NCI-H526 (cell line): Measurements from ENCODE around the gene TRMT11.
"Not testable (repeated sequence)": the region's sequence is repeated elsewhere in the genome, so short reads cannot be mapped to it uniquely, and the experiment has no call there.

Experiments used
- DNase-seq, 2 experiments: peaks; one replicate each; lab custom pipeline; 2025; lab: John Stamatoyannopoulos, UW

Gene TRMT11

DNA sequence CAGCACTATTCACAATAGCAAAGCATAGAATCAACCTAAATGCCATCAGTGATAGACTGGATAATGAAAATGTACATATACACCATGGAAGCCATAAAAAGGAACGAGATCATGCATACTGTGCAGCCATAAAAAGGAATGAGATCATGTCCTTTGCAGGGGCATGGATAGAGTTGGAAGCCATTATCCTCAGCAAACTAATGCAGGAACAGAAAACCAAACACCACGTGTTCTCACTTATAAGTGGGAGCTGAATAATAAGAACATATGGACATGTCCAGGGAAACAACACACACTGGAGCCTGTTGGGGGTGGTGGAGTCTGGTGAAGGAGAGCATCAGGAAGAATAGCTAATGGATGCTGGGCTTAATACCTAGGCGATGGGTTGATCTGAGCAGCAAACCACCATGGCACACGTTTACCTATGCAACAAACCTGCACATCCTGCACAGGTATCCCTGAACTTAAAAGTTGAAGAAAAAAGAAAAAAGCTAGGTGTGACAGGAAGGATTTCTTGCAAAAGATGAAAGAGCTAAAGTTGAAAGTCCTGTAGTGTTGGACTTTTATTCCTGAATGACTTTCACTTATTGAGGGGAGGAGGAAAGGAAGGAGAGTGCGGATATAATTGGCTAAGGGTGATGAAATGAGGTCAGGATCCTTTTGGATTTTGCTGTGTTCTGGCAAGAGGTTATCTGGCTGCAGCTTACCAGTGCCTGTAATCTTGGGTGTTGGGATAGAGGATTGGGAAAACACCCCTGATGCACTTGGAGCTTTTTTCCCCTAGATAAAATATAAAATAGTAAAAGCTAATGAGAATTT is 8.5 kb downstream of the TRMT11 start:
- no peak for DNase-seq

DNA sequence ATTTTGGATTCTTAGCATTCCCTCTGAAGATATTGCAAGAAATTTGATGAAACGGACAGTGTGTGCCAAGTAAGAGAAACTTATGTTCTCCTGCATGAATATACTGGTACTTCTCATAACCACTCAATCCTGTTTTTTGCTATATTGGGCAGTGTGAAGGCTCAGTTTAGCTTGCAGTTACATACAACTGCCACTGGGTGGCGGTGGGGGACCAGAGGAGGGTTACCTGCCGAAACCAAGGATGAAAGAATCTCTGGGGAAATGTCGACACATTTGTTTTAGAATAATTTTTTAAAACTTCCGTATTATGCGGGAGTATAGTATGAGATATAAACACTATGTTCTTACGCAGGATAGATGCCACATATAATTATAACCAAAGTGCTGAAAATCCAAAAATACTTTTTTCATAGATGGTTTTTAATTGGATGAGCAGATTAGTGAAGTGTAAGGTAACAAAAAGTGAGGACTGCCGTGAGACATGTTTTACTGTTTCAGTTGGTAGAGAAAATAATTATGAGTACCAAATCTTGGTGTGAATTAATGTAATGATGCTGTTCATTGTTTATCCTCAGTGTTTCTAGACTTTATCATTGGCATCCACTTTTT is 9.7 kb downstream of the TRMT11 start:
- peak; percentile 60 to 80 for DNase-seq

DNA sequence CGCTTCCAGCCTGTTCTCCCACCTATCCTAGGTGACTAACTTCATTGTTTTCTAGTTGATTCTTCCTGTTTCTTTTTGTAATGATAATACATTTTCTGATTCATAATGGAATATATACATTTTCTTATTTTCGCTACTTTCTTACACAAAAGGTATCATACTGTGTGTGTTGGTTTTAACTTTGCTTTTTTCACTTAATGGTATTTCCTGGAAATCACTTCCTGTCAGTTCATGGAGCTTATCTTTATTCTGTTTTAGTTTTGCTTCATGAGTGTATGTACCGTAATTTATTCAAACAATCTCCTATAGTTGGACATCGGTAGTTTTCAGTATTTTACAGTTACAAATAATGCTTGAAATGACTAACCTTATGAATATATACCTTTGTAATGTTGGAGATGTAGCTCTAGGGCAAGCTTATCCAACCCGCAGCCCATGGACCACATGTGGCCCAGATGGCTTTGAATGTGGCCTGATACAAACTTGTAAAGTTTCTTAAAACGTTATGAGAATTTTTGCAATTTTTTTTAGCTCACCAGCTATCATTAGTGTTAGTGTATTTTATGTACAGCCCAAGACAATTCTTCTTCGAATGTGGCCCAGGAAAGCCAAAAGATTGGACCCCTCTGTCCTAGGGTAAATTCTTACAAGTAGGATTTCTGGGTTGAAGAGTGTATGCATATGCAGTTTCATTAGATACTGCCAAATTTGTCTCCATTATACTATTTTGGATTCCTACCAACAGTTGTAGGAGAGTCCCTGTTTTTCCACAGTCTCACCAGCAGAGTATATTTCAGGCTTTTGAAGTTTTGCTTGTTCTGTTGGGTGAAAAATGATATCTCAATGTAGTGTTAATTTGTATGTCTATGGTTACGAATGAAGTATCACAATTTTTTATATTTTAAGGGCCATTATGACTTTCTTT is 16.7 kb downstream of the TRMT11 start:
- no peak for DNase-seq

DNA sequence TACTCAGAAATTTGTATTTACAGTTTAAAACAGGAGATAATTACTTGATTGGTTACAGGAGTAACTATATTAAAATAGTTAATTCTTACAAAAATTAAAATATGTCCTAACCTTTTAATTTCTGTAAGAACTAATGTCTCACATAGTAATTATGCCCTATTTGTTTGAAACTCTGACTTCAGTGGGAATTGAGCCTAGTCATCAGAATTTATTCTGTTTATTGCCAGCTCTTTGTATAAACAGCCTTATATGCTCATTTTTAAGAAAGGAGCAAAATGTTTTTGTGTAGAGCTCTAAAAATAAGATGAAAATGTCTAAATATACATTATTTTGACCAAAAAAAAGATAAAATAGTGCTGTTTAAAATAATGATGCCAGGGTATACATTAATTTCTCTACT is 21.5 kb downstream of the TRMT11 start:
- no peak for DNase-seq

DNA sequence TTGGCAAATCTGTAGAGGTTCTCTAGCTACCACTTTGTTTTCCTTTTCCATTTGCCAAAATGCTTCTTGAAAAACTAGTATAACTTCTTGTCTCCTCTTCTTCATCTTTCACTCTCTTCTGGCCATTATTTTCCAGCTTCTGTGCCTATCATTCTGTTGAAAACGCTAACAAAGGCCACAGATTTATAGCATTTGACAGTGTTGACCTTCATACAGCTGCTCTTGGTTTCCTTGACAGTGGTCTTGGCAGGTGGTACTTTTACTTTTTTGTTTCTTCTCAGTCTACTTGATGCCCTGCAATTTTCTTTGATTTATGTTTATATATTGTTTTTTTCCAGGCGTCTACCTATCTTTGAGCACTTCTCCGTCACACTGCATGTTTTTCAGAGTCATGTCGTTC is 23.7 kb downstream of the TRMT11 start:
- no peak for DNase-seq

DNA sequence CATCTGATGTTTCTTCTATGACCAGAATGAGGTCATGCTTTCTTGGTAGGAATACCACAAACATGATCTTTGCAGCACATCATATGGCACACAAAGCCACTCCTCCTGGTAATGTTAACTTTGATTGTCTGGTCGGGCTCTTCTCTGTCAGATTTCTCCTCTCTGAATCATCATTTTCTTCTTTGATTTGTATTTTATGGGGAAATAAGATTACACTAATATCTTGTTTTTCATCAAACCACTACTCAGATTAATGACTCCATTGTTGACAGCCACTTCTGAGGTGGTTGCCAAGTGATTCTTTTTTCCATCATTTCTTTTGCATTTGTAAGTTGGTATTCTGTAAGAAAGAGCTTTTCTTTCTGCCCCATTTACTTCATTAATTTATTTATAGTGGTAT is 29.5 kb downstream of the TRMT11 start:
- DNase-seq = no peak

DNA sequence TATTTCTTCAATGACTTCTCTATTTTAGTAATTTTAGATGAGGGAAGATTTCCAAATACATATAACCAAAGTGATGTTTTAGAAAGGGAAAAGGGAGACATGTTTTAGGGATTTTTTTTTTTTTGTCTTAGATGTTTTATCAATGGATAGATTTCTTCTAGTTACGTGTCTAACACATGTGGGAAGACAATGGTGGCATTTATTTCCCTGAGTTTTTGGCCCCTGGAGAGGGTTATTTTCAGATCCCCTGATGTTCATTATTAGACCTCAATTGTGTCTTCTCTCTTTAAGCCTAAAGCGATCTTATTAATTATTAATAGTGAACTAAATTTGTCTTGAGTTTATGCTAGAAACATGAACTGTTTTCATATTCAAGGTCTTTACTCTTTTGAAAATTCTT is 30.3 kb downstream of the TRMT11 start:
- DNase-seq = no peak

DNA sequence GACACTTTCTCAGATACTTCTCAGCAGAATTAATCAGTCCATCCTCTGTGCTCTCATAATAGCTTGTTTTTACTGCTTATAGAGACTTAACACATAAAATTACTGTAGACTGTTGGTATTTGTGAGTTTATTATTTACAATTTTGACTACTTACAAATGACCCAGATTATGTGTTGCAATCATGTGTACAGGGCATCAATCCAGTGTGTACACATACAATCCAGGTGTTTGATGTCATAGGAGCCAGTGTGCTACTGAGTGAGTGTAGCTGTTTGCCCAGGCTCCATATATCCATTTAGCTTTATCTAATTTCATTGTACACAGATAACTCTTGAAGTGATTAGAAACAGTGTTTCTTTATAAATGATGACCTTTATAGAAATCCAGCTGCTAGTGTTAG is 31.3 kb downstream of the TRMT11 start:
- no peak for DNase-seq

DNA sequence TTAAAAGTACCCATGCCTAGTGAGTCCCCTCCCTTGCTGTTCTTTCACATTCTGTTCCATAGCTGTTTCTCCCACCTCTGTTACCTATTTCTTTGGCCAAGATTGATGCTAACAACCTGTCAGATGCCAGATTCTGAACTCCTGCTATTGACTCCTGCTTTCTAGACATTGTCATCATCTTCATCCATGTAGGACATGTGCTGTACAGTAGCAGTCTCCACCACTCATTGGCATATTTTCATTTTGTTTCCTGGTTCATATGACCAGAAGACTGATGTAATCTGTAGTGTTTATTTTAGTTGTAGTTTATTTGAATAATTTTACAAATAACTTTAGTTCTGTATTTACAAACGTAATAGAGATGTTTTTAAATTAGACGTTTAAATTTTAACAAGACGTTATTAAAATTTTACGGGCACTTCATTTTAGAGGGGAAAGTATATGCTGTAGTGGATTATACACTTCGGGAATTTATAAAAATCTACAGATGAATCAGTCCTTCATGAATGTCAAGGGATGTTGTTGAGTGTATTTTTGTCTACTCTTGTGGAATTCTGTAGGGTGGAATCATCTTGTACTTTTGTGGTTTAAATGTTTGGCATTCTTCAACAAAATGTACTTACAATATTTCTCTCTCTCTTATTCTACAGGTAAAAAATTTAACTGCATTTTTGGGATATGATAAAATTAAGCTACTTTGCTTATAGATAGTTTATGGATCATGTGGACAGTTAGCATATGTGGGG is 34.1 kb downstream of the TRMT11 start:
- DNase-seq = no peak

DNA sequence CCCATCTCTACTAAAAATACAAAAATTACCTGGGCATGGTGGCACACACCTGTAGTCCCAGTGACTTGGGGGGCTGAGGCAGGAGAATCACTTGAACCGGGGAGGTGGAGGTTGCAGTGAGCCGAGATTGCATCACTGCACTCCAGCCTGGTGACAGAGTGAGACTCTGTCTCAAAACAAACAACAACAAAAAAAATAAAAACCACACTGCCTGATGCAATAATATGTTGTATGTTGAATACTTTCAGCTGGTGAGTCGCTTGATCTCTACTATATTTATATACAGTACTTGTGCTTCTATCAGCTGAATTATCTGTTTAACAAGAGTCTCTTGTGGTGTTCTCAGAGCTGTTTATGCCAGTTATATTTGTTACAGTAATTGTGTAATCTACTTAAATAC is 37.1 kb downstream of the TRMT11 start:
- not testable (repeated sequence) for DNase-seq

DNA sequence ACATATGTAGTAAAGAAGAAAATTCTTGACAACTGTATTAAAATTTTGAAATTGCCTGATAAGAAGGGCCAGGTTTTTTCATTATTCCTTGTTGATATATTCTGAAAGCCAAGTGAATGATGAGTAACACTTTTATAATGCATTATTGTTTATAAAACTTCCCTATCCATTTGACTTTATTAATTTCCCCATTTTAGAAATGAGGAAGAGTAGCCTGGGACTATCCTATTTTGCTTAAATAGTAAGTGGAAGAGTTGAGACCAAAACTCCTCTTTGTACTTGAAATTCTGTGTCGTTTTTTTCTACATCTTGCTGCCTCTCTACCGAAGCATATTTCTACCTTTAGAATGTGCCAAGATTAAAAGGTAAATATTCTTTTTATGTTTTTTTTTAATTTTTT is 39.7 kb downstream of the TRMT11 start:
- no peak for DNase-seq

DNA sequence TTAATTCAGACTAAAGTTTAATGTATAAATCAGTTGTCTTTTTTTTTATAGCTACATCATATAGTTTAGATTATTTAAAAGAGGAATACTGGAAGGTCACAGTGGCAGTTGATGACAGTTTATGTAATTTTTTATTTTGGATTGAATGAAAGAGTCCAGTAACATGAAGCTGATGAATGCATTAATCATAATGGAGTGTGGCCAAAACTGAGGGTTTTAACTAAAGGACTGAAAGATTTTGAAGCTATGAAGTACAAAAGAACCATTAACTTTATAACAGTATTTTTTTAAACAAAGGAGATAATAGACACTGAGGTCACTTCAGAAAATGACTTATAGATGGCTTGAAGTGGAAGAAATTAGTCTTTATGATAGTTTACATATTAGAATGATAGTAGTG is 41.3 kb downstream of the TRMT11 start:
- no peak for DNase-seq

DNA sequence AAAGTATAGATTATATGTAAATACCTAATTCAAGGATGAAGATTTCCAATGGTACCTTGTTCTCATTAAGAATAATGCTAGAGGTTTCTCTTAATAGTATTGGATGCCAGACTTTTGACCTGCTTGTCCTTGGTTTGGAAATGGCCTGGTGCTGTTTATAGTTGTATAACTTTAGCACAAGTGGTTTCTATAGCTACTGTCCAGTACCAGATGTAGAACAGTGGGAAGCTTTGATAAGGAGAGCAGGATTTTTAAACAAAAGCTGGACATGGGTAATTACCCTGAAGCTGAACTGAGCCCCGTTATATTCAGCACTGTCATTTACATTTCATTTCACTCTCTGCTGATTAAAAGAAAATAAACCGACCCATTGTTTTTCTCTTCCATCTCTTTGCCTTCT is 43.7 kb downstream of the TRMT11 start:
- no peak for DNase-seq

DNA sequence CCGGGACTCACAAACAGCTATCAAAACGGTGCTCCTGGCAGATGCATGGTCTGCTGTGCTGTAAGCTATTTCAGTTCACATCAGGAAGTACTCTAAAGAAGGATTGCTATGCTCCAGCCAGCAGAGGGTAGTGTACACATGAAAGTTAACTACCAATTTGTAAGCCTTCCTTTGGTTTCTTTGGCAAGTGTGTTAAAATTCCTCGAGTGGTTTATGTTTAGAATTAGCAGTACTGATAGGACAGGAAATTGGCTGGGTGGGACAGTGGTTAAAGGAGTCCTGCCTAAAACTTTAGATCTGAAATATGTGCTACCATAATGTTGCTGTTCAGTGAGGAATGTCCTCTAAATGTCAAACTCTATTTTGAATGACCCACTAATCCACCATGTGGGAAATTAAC is 47.4 kb downstream of the TRMT11 start:
- peak in 1 of 2 experiments; percentile 45 for DNase-seq

DNA sequence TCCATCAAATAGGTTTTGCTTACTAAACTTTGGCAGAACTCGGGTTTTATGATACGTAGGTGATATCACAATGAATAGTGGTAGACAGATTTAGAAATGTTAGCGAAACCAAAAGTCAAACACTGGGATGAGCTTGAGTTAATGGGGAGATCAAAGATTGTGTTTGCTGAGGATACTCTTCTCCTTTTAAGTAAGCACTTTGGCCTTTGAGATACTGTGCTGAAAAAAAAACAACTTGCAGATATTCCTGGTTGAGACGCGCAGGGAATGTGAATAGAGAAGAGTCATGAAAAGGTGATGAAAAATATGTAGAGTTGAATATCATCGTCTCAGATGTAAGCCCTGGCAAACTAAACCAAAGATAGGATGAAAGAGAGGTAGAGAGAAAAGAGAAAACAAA is 48.3 kb downstream of the TRMT11 start:
- DNase-seq = no peak

DNA sequence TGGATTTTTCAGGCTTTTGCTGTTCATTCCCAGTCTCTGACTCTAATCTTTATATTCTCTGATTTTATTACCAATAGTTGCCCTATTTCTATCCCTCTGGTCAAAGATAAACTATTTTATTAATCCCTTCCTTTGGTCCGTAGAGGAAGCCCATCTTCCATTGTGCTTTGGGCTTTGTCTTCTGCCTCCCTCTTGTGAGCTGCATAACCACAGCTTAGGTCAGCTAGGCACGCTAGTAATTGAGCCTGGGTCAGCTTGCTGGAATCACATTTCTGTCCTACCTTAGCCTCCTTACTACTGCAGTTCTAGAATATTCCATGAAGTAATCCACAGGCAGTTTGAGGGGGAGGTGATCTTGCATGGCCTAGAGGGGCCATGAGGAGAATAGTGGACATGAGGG is 49.4 kb downstream of the TRMT11 start:
- no peak for DNase-seq

DNA sequence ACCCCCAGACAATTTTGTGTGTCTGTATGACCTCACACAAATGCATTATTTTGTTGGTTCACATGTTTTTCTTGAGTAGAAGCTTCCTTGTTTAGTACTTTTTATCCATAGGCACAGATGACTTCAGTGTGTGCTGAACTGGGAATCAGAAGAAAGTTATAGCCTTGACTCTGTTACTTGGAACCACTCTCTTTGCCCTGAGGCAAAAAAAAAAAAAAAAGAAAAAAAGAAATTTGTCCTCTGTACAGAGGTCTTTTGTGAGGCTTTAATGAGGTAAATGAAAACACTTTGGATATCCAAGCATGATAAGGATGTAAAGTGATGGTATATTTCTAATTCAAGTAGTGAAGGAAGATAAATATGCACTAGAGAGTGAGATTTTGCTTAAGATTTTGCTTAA is 51.9 kb downstream of the TRMT11 start:
- DNase-seq = no peak

DNA sequence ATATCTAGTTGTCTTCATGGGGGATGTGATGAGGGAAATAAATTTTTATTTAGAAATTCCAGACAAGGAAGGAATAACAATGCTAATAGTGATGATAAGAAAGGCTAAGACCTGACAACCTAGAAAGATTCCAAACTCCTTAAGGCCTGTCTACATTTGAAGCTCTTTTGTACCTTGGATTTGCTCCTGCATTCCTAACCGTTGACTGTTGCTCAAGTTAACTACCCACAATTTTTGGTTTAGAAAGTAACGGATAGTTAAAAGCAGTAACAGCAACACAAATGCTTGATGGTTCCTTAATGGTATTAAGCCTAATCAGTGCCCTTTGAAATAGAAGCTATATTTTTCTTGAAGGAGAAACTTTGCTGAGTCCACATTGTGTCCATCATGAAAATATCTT is 52.9 kb downstream of the TRMT11 start:
- no peak for DNase-seq

DNA sequence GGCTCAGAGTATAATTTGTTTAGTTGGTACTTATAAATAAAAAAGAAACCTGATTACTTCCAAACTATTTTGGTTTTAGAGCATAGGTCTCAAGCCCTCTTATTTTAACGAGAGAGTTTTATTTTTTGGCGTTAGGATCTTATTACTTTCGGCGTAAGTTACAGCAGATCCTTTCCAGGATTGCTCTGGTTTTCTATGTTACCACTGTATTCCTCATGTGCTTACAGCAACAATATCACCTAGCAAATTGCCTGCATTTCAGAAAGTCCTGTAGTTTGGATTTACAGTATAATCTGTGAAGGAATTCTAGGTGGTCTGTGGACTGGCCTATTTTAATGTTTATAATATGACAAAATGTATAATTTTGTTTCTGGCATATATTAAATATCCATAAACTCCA is 54.1 kb downstream of the TRMT11 start:
- no peak for DNase-seq

DNA sequence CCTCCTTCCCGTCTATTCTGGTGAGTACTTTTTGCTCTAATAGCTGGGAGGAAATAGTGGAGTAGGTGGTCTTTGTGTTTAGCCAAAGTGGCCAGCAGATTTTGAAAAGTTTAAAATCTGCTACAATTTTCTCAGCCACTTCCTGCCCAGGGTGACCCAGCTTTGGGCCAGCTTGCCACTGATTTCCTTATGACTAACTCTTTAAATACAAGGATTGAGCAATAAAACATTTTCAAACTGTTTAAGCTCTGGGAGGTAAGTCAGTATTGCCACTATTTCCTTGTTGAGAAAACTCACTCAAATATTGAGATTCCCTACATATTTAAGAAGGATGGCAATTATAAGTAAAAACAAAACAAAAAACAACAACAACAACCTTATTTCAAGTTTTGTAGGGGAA is 54.5 kb downstream of the TRMT11 start:
- DNase-seq = no peak

DNA sequence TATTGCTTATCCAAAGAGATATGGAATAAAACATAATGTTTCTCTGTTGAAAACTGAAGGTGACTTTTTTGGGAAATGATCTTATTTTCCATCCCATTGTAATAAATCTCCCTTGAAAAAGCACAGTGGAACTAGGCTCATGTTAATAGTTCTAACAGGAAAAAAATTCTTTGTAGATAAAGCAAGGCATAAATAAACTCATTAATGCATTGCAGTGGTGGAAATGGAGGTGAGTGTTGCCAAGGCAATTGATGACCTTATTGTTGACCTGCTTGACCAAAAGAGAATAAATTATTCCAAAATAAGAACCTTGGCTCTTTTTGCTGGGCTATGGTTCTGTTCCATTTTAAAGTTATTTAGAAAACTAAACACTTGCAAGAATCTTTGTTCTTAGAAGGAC is 55.2 kb downstream of the TRMT11 start:
- no peak for DNase-seq

DNA sequence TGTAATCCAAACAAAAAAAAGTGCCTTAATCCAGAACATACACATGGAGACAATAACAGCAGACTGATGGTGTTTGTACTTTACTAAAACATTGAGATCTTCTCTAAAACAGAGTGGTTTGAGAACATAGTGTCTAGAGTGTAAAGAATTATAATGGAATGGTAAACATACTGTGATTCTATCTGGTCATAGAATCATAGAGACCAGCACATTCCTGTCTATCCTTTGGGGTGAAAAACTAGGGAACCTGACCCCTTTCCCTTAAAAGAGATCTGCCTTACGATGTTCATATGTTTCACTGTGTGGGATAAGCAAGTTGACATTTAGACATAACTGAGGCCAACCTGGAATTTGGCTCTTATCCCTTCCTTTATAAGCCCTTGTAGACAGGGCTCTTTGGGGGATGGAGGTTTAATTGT is 55.7 kb downstream of the TRMT11 start:
- DNase-seq = no peak
